ENCODE results near the gene CALU. TPM values are rescaled to one million over a fixed set of nuclear protein-coding genes. Genes with fewer than 3 reads are reported as not detected.

CALU gene
- total RNA-seq, 1 donor from 2014 or later = 144 TPM

DNA sequence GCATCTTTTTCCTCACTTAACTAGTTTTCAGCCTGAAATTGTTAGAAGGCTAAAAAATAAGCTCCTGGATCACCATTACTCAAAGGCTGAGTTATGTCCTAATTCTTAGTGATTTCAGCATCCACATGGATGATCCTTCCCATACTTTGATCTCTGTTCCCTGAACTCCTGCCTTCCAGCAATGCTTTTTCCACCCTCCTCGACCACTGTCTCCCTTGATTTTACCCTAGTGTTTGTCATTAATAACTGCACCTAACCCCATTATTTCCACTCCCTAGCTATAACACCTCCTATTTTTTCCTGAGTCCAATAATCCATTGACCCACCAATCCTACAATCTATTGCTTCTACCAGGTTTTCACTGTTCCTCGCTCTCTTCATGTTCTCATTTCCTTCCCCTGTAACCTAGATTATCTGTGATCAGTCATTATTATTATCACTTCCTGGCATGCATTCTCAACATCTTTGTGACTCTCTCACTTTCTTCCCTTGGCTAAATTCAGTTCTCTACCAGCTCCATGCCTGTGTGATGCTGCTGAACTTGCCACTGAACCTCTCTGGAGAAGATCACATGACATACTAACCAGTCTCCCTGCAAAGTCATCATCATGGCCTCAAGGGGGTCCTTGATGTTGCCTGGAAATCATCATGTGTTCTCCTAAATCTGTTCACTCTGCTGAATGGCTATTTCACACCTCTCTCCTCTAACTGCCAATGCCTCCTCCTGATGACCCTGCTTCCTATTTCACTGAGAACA lies 6.5 kb upstream of the CALU start:
- no peak overlapping the region for H3K27ac Mint-ChIP-seq

GRCh38 chr7:128733278-128733645 lies 5.9 kb upstream of the CALU start:
- DNase-seq (ENCODE audit: extremely low spot score, unreplicated experiment) = no peak
- TF ChIP-seq, protein P1, sequence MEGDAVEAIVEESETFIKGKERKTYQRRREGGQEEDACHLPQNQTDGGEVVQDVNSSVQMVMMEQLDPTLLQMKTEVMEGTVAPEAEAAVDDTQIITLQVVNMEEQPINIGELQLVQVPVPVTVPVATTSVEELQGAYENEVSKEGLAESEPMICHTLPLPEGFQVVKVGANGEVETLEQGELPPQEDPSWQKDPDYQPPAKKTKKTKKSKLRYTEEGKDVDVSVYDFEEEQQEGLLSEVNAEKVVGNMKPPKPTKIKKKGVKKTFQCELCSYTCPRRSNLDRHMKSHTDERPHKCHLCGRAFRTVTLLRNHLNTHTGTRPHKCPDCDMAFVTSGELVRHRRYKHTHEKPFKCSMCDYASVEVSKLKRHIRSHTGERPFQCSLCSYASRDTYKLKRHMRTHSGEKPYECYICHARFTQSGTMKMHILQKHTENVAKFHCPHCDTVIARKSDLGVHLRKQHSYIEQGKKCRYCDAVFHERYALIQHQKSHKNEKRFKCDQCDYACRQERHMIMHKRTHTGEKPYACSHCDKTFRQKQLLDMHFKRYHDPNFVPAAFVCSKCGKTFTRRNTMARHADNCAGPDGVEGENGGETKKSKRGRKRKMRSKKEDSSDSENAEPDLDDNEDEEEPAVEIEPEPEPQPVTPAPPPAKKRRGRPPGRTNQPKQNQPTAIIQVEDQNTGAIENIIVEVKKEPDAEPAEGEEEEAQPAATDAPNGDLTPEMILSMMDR (conservative IDR thresholded peaks at IDR 0.05) = no peak
- H3K4me3 Mint-ChIP-seq = no peak overlapping the region
- H3K9me3 Mint-ChIP-seq = no peaks in the 10 kb centered on the region
- H3K4me1 Mint-ChIP-seq (ENCODE audit: unreplicated experiment) = peaks cover 5% of the 10 kb centered on the region
- peaks cover 18% of the 10 kb centered on the region for H3K27me3 Mint-ChIP-seq
- no peak overlapping the region for H3K27ac Mint-ChIP-seq
- H3K36me3 Mint-ChIP-seq = no peaks in the 10 kb centered on the region

More for the DNA sequence above, 6.5 kb upstream of the CALU start:
- no peak overlapping the region for H3K4me3 Mint-ChIP-seq
- H3K4me1 Mint-ChIP-seq (ENCODE audit: unreplicated experiment) = no peaks in the 10 kb centered on the region
- no peak for DNase-seq (ENCODE audit: extremely low spot score, unreplicated experiment)
- H3K36me3 Mint-ChIP-seq = no peaks in the 10 kb centered on the region
- H3K9me3 Mint-ChIP-seq = no peaks in the 10 kb centered on the region
- TF ChIP-seq, protein P1 (conservative IDR thresholded peaks at IDR 0.05) = no peak
- H3K27me3 Mint-ChIP-seq = peaks cover 19% of the 10 kb centered on the region

DNA sequence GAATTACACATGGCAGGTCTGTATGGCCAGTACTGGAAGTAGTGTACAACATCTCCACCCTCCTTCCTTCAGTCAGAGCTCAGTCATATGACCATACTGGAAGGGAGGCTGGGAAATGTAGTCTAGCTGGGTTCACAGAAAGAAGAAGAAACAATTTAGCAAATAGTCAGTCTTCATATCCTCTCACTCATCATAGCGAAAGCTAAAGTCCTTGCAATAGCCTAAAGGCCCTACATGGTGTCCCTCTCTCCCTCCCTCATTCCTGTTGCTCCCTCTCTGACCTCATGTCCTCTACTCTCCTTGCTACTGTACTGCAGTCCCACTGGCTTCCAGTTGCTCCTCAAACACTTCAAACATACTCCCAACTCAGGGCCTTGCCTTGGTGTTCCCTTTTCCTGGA lies 4.3 kb upstream of the CALU start:
- no peaks in the 10 kb centered on the region for H3K9me3 Mint-ChIP-seq
- no peaks in the 10 kb centered on the region for H3K36me3 Mint-ChIP-seq
- peaks cover 9% of the 10 kb centered on the region for H3K4me1 Mint-ChIP-seq (ENCODE audit: unreplicated experiment)
- no peak overlapping the region for H3K4me3 Mint-ChIP-seq
- H3K27ac Mint-ChIP-seq = no peak overlapping the region
- DNase-seq (ENCODE audit: extremely low spot score, unreplicated experiment) = no peak
- H3K27me3 Mint-ChIP-seq = peaks cover 18% of the 10 kb centered on the region
- TF ChIP-seq, protein P1 (conservative IDR thresholded peaks at IDR 0.05) = no peak

DNA sequence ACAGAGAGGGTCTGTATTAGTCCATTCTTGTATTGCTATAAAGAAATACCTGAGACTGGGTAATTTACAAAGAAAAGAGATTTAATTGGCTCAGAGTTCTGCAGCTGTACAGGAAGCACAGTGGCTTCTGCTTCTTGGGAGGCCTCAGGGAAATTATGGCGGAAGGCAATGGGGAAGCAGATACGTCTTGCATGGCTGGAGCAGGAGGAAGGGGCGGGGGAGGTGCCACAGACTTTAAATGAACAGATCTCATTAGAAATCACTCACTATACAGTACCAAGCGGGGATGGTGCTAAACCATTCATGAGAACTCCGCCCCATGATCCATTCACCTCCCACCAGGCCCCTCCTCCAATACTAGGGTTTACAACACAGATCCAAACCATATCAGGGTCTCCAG lies 3.7 kb upstream of the CALU start:
- H3K4me3 Mint-ChIP-seq = no peak overlapping the region
- no peak for DNase-seq (ENCODE audit: extremely low spot score, unreplicated experiment)
- H3K9me3 Mint-ChIP-seq = no peaks in the 10 kb centered on the region
- no peak overlapping the region for H3K27ac Mint-ChIP-seq
- H3K4me1 Mint-ChIP-seq (ENCODE audit: unreplicated experiment) = peaks cover 9% of the 10 kb centered on the region
- no peaks in the 10 kb centered on the region for H3K36me3 Mint-ChIP-seq
- H3K27me3 Mint-ChIP-seq = peaks cover 18% of the 10 kb centered on the region
- TF ChIP-seq, protein P1 (conservative IDR thresholded peaks at IDR 0.05) = no peak

GRCh38 chr7:128737441-128737840 lies 1.7 kb upstream of the CALU start:
- Mint-ChIP-seq H3K36me3 (peaks cover 3% of the 10 kb centered on the region), H3K9me3 (peaks cover 4% of the 10 kb centered on the region), H3K4me1 (ENCODE audit: unreplicated experiment) (peaks cover 22% of the 10 kb centered on the region)

More at GRCh38 chr7:128737441-128737840, 1.7 kb upstream of the CALU start:
- TF ChIP-seq, protein P1 (conservative IDR thresholded peaks at IDR 0.05) = no peak
- Mint-ChIP-seq H3K27ac (peak overlapping the region; percentile 95), H3K4me3 (no peak overlapping the region), H3K27me3 (peaks cover 8% of the 10 kb centered on the region)
- DNase-seq (ENCODE audit: extremely low spot score, unreplicated experiment) = no peak

Data from type B pancreatic cell (in vitro differentiated cells).